HEK293 (cell line): Measurements from ENCODE around the gene OR6B3.

Experiments
- CTCF ChIA-PET: fragments of 350-600 bp; formaldehyde crosslinking; extraction: SDS; loops from one replicate; lab custom pipeline; 2021; ENCODE audit warnings: antibody characterized with exemption; lab: Yijun Ruan, JAX
- POLR2A ChIA-PET: fragments of 300-600 bp; formaldehyde crosslinking; extraction: SDS; loops from one replicate; lab custom pipeline; 2020; ENCODE audit warnings: antibody characterized with exemption, inconsistent platforms; lab: Yijun Ruan, JAX
- H3K27ac ChIP-seq: fragments of 200-500 bp; sonication (Bioruptor generic); 2 replicates; pipeline ENCODE4 v1.5.1; 2014; ENCODE audit warnings: low read depth, low read length, control low read depth, inconsistent platforms; ENCODE audit errors: extremely low read depth
- H3K36me3 ChIP-seq, 2 experiments: fragments of 200-500 bp in 1 of 2; sonication (Bioruptor generic) in 1 of 2; 1 replicate in 1 of 2; 2 replicates in 1 of 2; pipeline ENCODE4 v1.5.1; 2014 to 2017; ENCODE audit warnings: inconsistent platforms in 2 of 2, low read length in 2 of 2; ENCODE audit not compliant: control insufficient read depth in 2 of 2, insufficient read depth in 1 of 2
- H3K4me1 ChIP-seq: fragments of 200-500 bp; sonication (Bioruptor generic); 2 replicates; pipeline ENCODE4 v1.5.1; 2014; ENCODE audit warnings: mild to moderate bottlenecking, low read length, inconsistent platforms; ENCODE audit not compliant: control insufficient read depth, insufficient read depth
- H3K4me3 ChIP-seq: 2 replicates; pipeline ENCODE4 v1.5.1; 2011; ENCODE audit warnings: low read depth, mild to moderate bottlenecking, control low read depth, low read length, moderate library complexity
- H3K9me3 ChIP-seq: fragments of 200-500 bp; sonication (Bioruptor generic); 2 replicates; pipeline ENCODE4 v1.5.1; 2014; ENCODE audit warnings: low read depth, low read length, inconsistent platforms; ENCODE audit not compliant: control insufficient read depth, insufficient read depth
- EGR2 ChIP-seq: fragments of 450-650 bp; formaldehyde crosslinking; IDR thresholded peaks from 2 replicates; pipeline ENCODE4 v1.5.1; 2016; ENCODE audit warnings: low read depth, missing biosample characterization, missing genetic modification characterization
- HOXA7 ChIP-seq: sonication (generic); formaldehyde crosslinking; IDR thresholded peaks from 2 replicates; pipeline ENCODE4 v1.8.1; 2022; ENCODE audit warnings: missing genetic modification reagents, borderline replicate concordance
- OVOL3 ChIP-seq: fragments of 450-650 bp; formaldehyde crosslinking; IDR thresholded peaks from 2 replicates; pipeline ENCODE4 v1.5.1; 2016; ENCODE audit warnings: missing biosample characterization, missing genetic modification characterization
- REPIN1 ChIP-seq: fragments of 450-650 bp; formaldehyde crosslinking; IDR thresholded peaks from 2 replicates; pipeline ENCODE4 v1.5.1; 2017; ENCODE audit warnings: missing biosample characterization, missing genetic modification characterization, low read depth
- ZBTB21 ChIP-seq: fragments of 450-650 bp; formaldehyde crosslinking; IDR thresholded peaks from 2 replicates; pipeline ENCODE4 v1.5.1; 2017; ENCODE audit warnings: missing biosample characterization, missing genetic modification characterization
- ZEB2 ChIP-seq: fragments of 450-650 bp; formaldehyde crosslinking; IDR thresholded peaks from 2 replicates; pipeline ENCODE4 v1.5.1; 2016; ENCODE audit warnings: missing biosample characterization, missing genetic modification characterization
- ZFHX2 ChIP-seq: fragments of 450-650 bp; formaldehyde crosslinking; conservative IDR thresholded peaks from 2 replicates; pipeline ENCODE4 v1.5.1; 2016; ENCODE audit warnings: missing biosample characterization, missing genetic modification characterization
- ZNF19 ChIP-seq: fragments of 450-650 bp; formaldehyde crosslinking; IDR thresholded peaks from 2 replicates; pipeline ENCODE4; 2016; ENCODE audit warnings: missing biosample characterization, missing genetic modification characterization, low read depth
- ZNF23 ChIP-seq: fragments of 450-650 bp; formaldehyde crosslinking; IDR thresholded peaks from 2 replicates; pipeline ENCODE4 v1.5.1; 2016; ENCODE audit warnings: missing biosample characterization, missing genetic modification characterization, borderline replicate concordance
- ZNF37A ChIP-seq: fragments of 450-650 bp; IDR thresholded peaks from 2 replicates; pipeline ENCODE4 v1.5.1; 2018; ENCODE audit warnings: missing biosample characterization, missing genetic modification characterization
- ZNF521 ChIP-seq: fragments of 450-650 bp; formaldehyde crosslinking; IDR thresholded peaks from 2 replicates; pipeline ENCODE4 v1.5.1; 2017; ENCODE audit warnings: missing biosample characterization, mild to moderate bottlenecking, missing genetic modification characterization
- ZNF707 ChIP-seq: fragments of 450-650 bp; formaldehyde crosslinking; IDR thresholded peaks from 2 replicates; pipeline ENCODE4 v1.5.1; 2016; ENCODE audit warnings: missing biosample characterization, missing genetic modification characterization
- ZNF76 ChIP-seq: fragments of 450-650 bp; formaldehyde crosslinking; IDR thresholded peaks from 2 replicates; pipeline ENCODE4; 2016; ENCODE audit warnings: low read depth, missing biosample characterization, missing genetic modification characterization, borderline replicate concordance
- ZNF837 ChIP-seq: fragments of 450-650 bp; formaldehyde crosslinking; IDR thresholded peaks from 2 replicates; pipeline ENCODE4 v1.5.1; 2016; ENCODE audit warnings: missing biosample characterization, missing genetic modification characterization
- TF ChIP-seq, protein P1 (sequence below): fragments of 450-650 bp; formaldehyde crosslinking; IDR thresholded peaks from 2 replicates; pipeline ENCODE4 v1.5.1; 2016; ENCODE audit warnings: missing biosample characterization, missing genetic modification characterization
- TF ChIP-seq, protein P2 (sequence below): fragments of 450-650 bp; formaldehyde crosslinking; IDR thresholded peaks from 2 replicates; pipeline ENCODE4 v1.5.1; 2016; ENCODE audit warnings: missing biosample characterization, missing genetic modification characterization
- TF ChIP-seq, protein P3 (sequence below): fragments of 450-650 bp; formaldehyde crosslinking; IDR thresholded peaks from 2 replicates; pipeline ENCODE4 v1.5.1; 2017; ENCODE audit warnings: missing biosample characterization, missing genetic modification characterization
- TF ChIP-seq, protein P4 (sequence below): fragments of 450-650 bp; formaldehyde crosslinking; IDR thresholded peaks from 2 replicates; pipeline ENCODE4 v1.5.1; 2016; ENCODE audit warnings: missing biosample characterization, missing genetic modification characterization
- TF ChIP-seq, protein P5 (sequence below): fragments of 450-650 bp; formaldehyde crosslinking; IDR thresholded peaks from 2 replicates; pipeline ENCODE4 v1.5.1; 2017; ENCODE audit warnings: missing biosample characterization, missing genetic modification characterization
- TF ChIP-seq, protein P6 (sequence below): fragments of 450-650 bp; formaldehyde crosslinking; IDR thresholded peaks from 2 replicates; pipeline ENCODE4 v1.5.1; 2016; ENCODE audit warnings: missing biosample characterization, missing genetic modification characterization
- TF ChIP-seq, protein P7 (sequence below): fragments of 450-650 bp; formaldehyde crosslinking; optimal IDR thresholded peaks from 2 replicates; pipeline ENCODE3; 2016; ENCODE audit warnings: missing biosample characterization, mild to moderate bottlenecking, missing genetic modification characterization

Gene OR6B3

DNA sequence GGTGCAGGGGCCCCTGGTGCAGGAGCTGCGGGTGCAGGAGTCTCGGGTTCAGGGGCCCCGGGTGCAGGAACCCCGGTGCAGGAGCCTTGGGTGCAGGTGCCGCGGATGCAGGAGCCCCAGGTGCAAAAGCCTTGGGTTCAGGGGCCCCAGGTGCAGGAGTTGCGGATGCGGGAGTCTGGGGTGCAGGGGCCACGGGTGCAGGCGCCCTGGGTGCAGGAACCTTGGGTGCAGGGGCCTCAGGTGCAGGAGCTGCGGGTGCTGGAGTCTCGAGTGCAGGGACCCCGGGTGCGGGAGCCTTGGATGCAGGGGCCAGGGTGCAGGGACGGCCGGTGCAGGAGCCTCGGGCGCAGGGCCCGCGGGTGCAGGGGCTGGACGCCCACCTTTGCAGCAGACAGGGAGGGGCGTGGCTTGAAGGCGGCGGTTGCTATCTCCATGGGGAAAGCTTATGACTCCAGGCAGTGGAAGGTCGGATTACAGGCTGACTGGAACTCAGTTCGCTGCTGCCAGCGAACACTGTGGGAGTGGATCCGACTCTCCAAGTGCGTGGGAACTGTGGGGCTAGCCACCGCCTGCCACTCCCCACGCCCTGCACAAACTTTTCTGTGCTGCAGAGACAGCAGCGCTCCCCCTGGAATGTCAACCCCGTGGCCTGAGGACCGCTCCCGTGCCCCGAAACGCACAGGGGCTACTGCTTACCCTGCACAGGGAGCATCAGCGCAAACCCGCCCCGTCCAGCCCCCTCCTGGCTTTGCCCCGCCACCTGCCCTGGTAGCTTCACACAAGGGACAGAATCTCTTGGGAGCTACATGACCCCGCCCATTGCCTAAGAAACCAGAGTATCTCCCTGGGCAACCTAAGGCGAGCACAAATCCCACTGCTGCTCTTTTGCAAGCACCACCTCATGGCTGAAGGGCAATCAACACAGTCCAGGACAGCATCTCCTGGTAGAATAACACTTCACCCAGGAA, 42.5 kb upstream of the OR6B3 start:
- no peak overlapping the region for H3K27ac ChIP-seq
- ChIA-PET POLR2A (interaction anchor here (0.6 kb wide), 1 partner anchor 1895 kb away, joined by 5 read pairs; no protein-coding TSS in a partner anchor), CTCF (interaction anchor here (1.0 to 1.5 kb wide), 2 partner anchors 35 to 456 kb away, joined by 3 to 5 read pairs; no protein-coding TSS in a partner anchor)
- no peak for TF ChIP-seq ZNF23 (tag by site-specific recombination)
- TF ChIP-seq, protein P1, sequence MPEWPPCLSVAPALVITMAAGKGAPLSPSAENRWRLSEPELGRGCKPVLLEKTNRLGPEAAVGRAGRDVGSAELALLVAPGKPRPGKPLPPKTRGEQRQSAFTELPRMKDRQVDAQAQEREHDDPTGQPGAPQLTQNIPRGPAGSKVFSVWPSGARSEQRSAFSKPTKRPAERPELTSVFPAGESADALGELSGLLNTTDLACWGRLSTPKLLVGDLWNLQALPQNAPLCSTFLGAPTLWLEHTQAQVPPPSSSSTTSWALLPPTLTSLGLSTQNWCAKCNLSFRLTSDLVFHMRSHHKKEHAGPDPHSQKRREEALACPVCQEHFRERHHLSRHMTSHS (tag by site-specific recombination) = no peak
- TF ChIP-seq, protein P2, sequence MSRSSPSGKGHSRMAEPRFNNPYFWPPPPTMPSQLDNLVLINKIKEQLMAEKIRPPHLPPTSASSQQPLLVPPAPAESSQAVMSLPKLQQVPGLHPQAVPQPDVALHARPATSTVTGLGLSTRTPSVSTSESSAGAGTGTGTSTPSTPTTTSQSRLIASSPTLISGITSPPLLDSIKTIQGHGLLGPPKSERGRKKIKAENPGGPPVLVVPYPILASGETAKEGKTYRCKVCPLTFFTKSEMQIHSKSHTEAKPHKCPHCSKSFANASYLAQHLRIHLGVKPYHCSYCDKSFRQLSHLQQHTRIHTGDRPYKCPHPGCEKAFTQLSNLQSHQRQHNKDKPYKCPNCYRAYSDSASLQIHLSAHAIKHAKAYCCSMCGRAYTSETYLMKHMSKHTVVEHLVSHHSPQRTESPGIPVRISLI (tag by site-specific recombination) = no peak
- no peak for TF ChIP-seq ZNF521
- TF ChIP-seq ZNF76 (tag by site-specific recombination) = no peak
- TF ChIP-seq ZFHX2 (tag by site-specific recombination) = peak; percentile 91
- TF ChIP-seq EGR2 (tag by site-specific recombination) = peak; percentile 80
- peak overlapping the region; percentile 28 for H3K4me3 ChIP-seq
- no peaks in the 10 kb centered on the region; the same call in 1 of the 2 replicates for H3K9me3 ChIP-seq
- peaks cover 2% of the 10 kb centered on the region; the same call in 1 of the 2 replicates for H3K4me1 ChIP-seq
- no peaks in the 10 kb centered on the region for H3K36me3 ChIP-seq

DNA sequence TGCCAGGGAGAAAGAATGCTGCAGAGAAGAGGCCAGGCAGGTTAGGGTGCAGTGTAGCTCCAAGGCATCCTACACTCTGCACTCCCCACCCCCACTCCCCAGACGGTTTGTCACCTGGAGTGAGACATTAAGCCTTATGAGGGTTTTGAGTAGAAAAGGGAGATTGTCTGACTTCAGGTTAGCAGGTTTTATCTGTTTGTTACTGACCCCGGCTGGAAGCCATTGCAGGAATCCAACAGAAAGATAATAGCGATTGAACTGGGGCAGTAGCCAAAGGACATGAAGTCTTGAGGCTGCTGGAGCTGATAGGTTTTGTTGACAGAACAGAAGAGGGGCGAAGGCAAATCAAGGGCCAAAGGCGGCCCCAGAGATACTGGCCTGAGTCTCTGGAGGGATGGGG, 36.0 kb upstream of the OR6B3 start:
- CTCF ChIA-PET = no interaction called here
- no peaks in the 10 kb centered on the region for H3K4me1 ChIP-seq
- no peak overlapping the region for H3K4me3 ChIP-seq
- H3K9me3 ChIP-seq = no peaks in the 10 kb centered on the region
- TF ChIP-seq, protein P3, sequence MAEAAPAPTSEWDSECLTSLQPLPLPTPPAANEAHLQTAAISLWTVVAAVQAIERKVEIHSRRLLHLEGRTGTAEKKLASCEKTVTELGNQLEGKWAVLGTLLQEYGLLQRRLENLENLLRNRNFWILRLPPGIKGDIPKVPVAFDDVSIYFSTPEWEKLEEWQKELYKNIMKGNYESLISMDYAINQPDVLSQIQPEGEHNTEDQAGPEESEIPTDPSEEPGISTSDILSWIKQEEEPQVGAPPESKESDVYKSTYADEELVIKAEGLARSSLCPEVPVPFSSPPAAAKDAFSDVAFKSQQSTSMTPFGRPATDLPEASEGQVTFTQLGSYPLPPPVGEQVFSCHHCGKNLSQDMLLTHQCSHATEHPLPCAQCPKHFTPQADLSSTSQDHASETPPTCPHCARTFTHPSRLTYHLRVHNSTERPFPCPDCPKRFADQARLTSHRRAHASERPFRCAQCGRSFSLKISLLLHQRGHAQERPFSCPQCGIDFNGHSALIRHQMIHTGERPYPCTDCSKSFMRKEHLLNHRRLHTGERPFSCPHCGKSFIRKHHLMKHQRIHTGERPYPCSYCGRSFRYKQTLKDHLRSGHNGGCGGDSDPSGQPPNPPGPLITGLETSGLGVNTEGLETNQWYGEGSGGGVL (tag by site-specific recombination) = no peak
- no peak for TF ChIP-seq ZNF837
- TF ChIP-seq ZNF19 (tag by site-specific recombination) = no peak
- TF ChIP-seq, protein P4, sequence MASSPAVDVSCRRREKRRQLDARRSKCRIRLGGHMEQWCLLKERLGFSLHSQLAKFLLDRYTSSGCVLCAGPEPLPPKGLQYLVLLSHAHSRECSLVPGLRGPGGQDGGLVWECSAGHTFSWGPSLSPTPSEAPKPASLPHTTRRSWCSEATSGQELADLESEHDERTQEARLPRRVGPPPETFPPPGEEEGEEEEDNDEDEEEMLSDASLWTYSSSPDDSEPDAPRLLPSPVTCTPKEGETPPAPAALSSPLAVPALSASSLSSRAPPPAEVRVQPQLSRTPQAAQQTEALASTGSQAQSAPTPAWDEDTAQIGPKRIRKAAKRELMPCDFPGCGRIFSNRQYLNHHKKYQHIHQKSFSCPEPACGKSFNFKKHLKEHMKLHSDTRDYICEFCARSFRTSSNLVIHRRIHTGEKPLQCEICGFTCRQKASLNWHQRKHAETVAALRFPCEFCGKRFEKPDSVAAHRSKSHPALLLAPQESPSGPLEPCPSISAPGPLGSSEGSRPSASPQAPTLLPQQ (tag by site-specific recombination) = no peak
- no peak for TF ChIP-seq OVOL3 (tag by site-specific recombination)
- TF ChIP-seq ZEB2 (tag by site-specific recombination) = no peak
- TF ChIP-seq, protein P5, sequence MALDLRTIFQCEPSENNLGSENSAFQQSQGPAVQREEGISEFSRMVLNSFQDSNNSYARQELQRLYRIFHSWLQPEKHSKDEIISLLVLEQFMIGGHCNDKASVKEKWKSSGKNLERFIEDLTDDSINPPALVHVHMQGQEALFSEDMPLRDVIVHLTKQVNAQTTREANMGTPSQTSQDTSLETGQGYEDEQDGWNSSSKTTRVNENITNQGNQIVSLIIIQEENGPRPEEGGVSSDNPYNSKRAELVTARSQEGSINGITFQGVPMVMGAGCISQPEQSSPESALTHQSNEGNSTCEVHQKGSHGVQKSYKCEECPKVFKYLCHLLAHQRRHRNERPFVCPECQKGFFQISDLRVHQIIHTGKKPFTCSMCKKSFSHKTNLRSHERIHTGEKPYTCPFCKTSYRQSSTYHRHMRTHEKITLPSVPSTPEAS (tag by site-specific recombination) = no peak
- TF ChIP-seq REPIN1 (tag by site-specific recombination) = no peak
- TF ChIP-seq ZBTB21 (tag by site-specific recombination) = no peak
- TF ChIP-seq HOXA7 (CRISPR knock-in tag) = no peak
- TF ChIP-seq, protein P6, sequence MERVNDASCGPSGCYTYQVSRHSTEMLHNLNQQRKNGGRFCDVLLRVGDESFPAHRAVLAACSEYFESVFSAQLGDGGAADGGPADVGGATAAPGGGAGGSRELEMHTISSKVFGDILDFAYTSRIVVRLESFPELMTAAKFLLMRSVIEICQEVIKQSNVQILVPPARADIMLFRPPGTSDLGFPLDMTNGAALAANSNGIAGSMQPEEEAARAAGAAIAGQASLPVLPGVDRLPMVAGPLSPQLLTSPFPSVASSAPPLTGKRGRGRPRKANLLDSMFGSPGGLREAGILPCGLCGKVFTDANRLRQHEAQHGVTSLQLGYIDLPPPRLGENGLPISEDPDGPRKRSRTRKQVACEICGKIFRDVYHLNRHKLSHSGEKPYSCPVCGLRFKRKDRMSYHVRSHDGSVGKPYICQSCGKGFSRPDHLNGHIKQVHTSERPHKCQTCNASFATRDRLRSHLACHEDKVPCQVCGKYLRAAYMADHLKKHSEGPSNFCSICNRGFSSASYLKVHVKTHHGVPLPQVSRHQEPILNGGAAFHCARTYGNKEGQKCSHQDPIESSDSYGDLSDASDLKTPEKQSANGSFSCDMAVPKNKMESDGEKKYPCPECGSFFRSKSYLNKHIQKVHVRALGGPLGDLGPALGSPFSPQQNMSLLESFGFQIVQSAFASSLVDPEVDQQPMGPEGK (tag by site-specific recombination) = no peak
- no peak for TF ChIP-seq ZNF37A
- TF ChIP-seq, protein P7, sequence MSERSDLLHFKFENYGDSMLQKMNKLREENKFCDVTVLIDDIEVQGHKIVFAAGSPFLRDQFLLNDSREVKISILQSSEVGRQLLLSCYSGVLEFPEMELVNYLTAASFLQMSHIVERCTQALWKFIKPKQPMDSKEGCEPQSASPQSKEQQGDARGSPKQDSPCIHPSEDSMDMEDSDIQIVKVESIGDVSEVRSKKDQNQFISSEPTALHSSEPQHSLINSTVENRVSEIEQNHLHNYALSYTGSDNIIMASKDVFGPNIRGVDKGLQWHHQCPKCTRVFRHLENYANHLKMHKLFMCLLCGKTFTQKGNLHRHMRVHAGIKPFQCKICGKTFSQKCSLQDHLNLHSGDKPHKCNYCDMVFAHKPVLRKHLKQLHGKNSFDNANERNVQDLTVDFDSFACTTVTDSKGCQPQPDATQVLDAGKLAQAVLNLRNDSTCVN (tag by site-specific recombination) = no peak
- TF ChIP-seq, protein P1 (tag by site-specific recombination) = no peak
- TF ChIP-seq ZNF707 (tag by site-specific recombination) = no peak
- TF ChIP-seq, all 188 proteins: peak for 0
- Histone ChIP-seq H3K27ac (no peak overlapping the region), H3K36me3 (no peaks in the 10 kb centered on the region)
- POLR2A ChIA-PET = no interaction called here
